Colonic mucosa (tissue), 4 donors: ENCODE data around the gene SLC9A8. TPM values are rescaled to one million over a fixed set of nuclear protein-coding genes. Genes with fewer than 3 reads are reported as not detected.

ENCODE experiments used
- DNase-seq: peaks from one replicate; pipeline ENCODE4 v3.0.0-alpha.2; 2020
- H3K27ac ChIP-seq: fragments of 200-600 bp; one replicate; pipeline ENCODE4 v1.8.0; 2021
- H3K27me3 ChIP-seq: fragments of 200-600 bp; one replicate; pipeline ENCODE4 v1.8.0; 2021
- H3K36me3 ChIP-seq: fragments of 200-600 bp; one replicate; pipeline ENCODE4 v1.8.0; 2021
- H3K4me1 ChIP-seq: fragments of 200-600 bp; one replicate; pipeline ENCODE4 v1.8.0; 2021; ENCODE audit warnings: mild to moderate bottlenecking
- H3K4me3 ChIP-seq: fragments of 200-600 bp; one replicate; pipeline ENCODE4 v1.8.0; 2021
- H3K9ac ChIP-seq, 2 donors: one replicate each; pipeline ENCODE4 v1.7.0; 2013; ENCODE audit warnings: control low read depth in 2 of 2, low read depth in 2 of 2, low read length in 2 of 2
- H3K9me3 ChIP-seq: fragments of 200-600 bp; one replicate; pipeline ENCODE4 v1.8.0; 2021
- intact Hi-C: fragments of 100-400 bp; cut with DNase I; formaldehyde crosslinking; loops from one replicate; pipeline ENCODE4 v1.14.1; 2022
- total RNA-seq, 2 donors: library from RNA; stranded (reverse); fragmentation: NEBNext Ultra II Directional in 1 of 2; extraction: Animal tissue kit (Norgen Biotek cat#: 25700) in 1 of 2; gene quantifications; one replicate each; pipeline ENCODE4 v1.2.1, GENCODE V29; 2021
- TF ChIP-seq, protein P1 (sequence below): fragments of 200-600 bp; IDR thresholded peaks from one replicate; pipeline ENCODE4 v1.8.0; 2022; ENCODE audit warnings: antibody characterized with exemption, mild to moderate bottlenecking
- donor health status: healthy.
- donor health status: DM: no; HTN: no; CAD: no.
- donor health status: DM: no; HTN: no; CAD: no.

SLC9A8 gene
- total RNA-seq, 2 donors from 2014 or later, result 6.0 to 11.1 TPM

DNA sequence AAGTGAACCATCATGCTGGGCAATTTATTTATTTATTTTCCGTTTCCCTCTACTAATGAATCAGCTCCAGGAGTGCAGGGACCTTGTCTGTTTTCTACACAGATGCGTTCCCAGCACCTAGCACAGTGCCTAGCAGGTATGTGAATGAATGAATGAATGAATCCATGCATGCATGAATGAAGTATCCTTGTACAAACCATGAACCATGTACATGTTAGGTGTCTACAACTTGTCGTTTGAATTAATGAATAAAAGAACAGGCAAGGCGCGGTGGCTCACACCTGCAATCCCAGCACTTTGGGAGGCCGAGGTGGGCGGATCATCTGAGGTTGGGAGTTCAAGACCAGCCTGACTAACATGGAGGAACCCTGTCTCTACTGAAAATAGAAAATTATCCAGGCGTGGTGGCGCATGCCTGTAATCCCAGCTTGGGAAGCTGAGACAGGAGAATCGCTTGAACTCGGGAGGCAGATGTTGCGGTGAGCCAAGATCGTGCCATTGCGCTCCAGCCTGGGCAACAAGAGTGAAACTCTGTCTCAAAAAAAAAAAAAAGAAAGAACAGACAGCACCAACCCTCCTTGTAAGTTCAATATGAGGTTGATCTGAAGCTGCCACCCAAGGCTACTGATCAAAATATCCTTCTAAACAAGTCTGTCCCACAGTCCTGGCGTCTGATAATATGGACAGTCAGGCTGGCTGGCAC is 27.3 kb upstream of the SLC9A8 start:
- Histone ChIP-seq H3K9ac (no peak overlapping the region), H3K4me1 (no peaks in the 10 kb centered on the region), H3K4me3 (no peak overlapping the region), H3K27ac (no peak overlapping the region), H3K27me3 (no peaks in the 10 kb centered on the region), H3K9me3 (no peaks in the 10 kb centered on the region), H3K36me3 (no peaks in the 10 kb centered on the region)
- DNase-seq, result no peak
- intact Hi-C loops, result no loop called here
- TF ChIP-seq, protein P1, sequence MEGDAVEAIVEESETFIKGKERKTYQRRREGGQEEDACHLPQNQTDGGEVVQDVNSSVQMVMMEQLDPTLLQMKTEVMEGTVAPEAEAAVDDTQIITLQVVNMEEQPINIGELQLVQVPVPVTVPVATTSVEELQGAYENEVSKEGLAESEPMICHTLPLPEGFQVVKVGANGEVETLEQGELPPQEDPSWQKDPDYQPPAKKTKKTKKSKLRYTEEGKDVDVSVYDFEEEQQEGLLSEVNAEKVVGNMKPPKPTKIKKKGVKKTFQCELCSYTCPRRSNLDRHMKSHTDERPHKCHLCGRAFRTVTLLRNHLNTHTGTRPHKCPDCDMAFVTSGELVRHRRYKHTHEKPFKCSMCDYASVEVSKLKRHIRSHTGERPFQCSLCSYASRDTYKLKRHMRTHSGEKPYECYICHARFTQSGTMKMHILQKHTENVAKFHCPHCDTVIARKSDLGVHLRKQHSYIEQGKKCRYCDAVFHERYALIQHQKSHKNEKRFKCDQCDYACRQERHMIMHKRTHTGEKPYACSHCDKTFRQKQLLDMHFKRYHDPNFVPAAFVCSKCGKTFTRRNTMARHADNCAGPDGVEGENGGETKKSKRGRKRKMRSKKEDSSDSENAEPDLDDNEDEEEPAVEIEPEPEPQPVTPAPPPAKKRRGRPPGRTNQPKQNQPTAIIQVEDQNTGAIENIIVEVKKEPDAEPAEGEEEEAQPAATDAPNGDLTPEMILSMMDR, result no peak

DNA sequence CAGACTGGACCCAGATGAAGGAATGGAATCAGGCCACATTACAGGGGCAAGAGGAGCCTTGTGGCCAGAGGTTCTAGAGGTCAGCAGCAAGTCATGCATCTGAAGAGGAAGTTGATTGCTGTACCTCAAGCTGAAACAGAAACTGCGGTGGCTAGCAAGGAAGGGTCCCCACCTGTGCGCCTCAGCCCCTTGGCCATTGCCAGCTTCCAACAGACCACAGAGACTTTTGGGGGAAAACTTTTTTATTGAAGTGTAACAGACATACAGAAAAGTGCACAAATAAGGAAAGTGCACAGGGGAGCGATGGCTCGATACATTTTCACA is 26.8 kb upstream of the SLC9A8 start:
- H3K4me1 ChIP-seq, result no peaks in the 10 kb centered on the region
- H3K36me3 ChIP-seq, result no peaks in the 10 kb centered on the region
- TF ChIP-seq, protein P1, result no peak
- no peak for DNase-seq
- H3K4me3 ChIP-seq, result no peak overlapping the region
- H3K9ac ChIP-seq, result peak overlapping the region in 1 of 2 donors; percentile 9
- H3K27ac ChIP-seq, result no peak overlapping the region
- H3K9me3 ChIP-seq, result no peaks in the 10 kb centered on the region
- intact Hi-C loops, result no loop called here
- no peaks in the 10 kb centered on the region for H3K27me3 ChIP-seq

DNA sequence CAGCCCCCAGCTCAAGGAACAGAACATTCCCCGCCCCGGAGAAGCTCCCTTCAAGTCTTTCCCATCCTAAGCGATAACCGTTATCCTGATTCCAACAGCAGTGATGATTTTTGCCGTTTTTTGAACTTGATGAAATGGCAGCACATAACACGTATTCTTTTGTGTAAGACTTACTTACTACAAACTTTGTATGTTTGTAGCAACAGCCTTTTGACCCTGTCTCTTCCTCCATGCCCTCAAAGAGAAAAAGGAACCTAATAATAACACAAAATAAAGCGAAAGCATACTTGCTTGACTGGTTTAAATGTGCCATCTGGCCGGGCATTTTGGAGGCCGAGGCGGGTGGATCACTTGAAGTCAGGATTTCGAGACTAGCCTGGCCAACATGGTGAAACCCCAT is 26.4 kb upstream of the SLC9A8 start:
- H3K9ac ChIP-seq, result peak overlapping the region in 1 of 2 donors; percentile 9
- no peaks in the 10 kb centered on the region for H3K36me3 ChIP-seq
- DNase-seq, result no peak
- intact Hi-C loops, result no loop called here
- H3K9me3 ChIP-seq, result no peaks in the 10 kb centered on the region
- TF ChIP-seq, protein P1, result no peak
- no peak overlapping the region for H3K27ac ChIP-seq
- H3K27me3 ChIP-seq, result no peaks in the 10 kb centered on the region
- no peaks in the 10 kb centered on the region for H3K4me1 ChIP-seq
- no peak overlapping the region for H3K4me3 ChIP-seq

DNA sequence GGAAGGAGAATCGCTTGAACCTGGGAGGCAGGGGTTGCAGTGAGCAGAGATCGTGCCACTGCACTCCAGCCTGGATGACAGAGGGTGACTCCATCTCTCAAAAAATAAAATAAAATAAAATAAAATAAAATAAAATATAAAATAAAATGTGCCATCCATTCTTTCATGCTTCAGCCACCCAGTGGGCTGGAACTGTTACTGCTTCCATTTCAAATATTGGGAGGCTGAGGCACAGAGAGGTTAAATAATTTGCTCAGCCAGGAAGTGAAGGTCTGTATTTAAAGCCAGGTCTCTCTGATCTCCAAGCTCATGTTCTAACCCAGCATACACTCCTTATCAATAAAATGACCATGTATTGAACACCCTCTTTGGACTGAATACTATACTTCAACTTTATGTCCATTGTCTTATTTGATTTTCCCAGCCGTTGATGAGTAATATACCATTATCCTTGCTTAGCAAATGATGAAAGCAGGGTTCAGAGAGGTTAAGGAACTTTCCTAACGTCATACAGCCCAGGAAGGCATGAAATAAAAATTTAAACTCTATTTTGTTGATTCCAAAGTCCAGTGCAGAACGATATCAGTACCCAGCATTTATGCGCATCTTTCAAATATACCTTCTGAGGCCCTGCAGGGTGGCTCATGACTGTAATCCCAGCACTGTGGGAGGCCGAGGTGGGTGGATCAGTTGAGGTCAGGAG is 25.8 kb upstream of the SLC9A8 start:
- no peak overlapping the region for H3K4me3 ChIP-seq
- H3K36me3 ChIP-seq, result no peaks in the 10 kb centered on the region
- H3K9ac ChIP-seq, result no peak overlapping the region
- DNase-seq, result no peak
- no peak overlapping the region for H3K27ac ChIP-seq
- intact Hi-C loops, result no loop called here
- H3K27me3 ChIP-seq, result no peaks in the 10 kb centered on the region
- H3K9me3 ChIP-seq, result no peaks in the 10 kb centered on the region
- TF ChIP-seq, protein P1, result no peak
- no peaks in the 10 kb centered on the region for H3K4me1 ChIP-seq

DNA sequence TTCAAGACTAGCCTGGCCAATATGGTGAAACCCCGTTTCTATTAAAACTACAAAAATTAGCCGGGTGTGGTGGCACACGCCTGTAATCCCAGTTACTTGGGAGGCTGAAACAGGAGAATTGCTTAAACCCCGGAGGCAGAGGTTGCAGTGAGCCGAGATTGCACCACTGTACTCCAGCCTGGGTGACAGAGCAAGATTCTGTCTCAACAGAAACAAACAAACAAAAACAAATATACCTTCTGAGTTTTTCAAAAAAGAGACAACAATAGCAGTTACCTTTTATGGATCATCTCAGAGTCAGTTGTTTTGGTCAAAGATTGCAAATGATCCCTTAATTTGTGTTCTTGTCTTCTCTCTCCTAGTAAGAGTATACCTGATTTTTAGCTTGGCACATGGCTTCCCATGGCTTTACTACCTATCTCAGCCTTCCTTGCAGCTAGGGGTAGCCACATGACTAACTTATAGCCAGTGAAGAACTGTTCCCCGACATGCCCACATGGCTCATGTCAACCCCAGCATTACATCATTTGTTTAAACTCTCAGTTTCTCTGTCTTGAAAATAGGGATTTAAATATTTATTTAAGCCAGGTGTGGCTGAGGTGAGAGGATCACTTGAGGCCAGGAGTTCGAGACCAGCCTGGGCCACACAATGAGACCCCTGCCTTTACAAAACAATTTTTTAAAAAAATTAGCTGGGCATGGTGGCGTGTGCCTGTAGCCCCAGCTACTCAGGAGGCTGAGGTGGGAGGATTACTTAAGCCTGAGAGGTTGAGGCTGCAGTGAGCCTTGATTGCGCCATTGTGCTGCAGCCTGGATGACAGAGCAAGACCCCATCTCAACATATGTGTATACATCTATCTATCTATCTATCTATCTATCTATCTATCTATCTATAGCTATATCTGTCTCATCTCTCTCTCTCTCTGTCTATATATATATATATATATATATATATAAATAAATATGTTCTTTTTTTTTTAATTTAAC is 25.0 kb upstream of the SLC9A8 start:
- no peaks in the 10 kb centered on the region for H3K27me3 ChIP-seq
- H3K27ac ChIP-seq, result peak overlapping the region; percentile 33
- TF ChIP-seq, protein P1, result no peak
- H3K9ac ChIP-seq, result no peak overlapping the region
- no peak overlapping the region for H3K4me3 ChIP-seq
- no peaks in the 10 kb centered on the region for H3K9me3 ChIP-seq
- no peak for DNase-seq
- no peaks in the 10 kb centered on the region for H3K4me1 ChIP-seq
- H3K36me3 ChIP-seq, result no peaks in the 10 kb centered on the region
- intact Hi-C loops, result no loop called here
